ENCODE results near the gene TBC1D32.

- TF ChIP-seq POLR2A (IDR thresholded peaks at IDR 0.05) (no peak), CTCF (IDR thresholded peaks at IDR 0.05) (no peak)
Observed at GRCh38 chr6:121263742-121264141, 70.5 kb downstream of the TBC1D32 start.
